NCI-H2081 (cell line): ENCODE measurements around the gene MAPK7.
"Not testable (repeated sequence)": the region's sequence is repeated elsewhere in the genome, so short reads cannot be mapped to it uniquely, and the experiment has no call there.

Experiments used
- DNase-seq, 2 experiments: peaks; one replicate each; lab custom pipeline; 2025; lab: John Stamatoyannopoulos, UW

The MAPK7 gene

GRCh38 chr17:19343256-19343630, 35.1 kb upstream of the MAPK7 start:
- DNase-seq: no peak

GRCh38 chr17:19343671-19344151, 34.6 kb upstream of the MAPK7 start:
- DNase-seq: no peak

DNA sequence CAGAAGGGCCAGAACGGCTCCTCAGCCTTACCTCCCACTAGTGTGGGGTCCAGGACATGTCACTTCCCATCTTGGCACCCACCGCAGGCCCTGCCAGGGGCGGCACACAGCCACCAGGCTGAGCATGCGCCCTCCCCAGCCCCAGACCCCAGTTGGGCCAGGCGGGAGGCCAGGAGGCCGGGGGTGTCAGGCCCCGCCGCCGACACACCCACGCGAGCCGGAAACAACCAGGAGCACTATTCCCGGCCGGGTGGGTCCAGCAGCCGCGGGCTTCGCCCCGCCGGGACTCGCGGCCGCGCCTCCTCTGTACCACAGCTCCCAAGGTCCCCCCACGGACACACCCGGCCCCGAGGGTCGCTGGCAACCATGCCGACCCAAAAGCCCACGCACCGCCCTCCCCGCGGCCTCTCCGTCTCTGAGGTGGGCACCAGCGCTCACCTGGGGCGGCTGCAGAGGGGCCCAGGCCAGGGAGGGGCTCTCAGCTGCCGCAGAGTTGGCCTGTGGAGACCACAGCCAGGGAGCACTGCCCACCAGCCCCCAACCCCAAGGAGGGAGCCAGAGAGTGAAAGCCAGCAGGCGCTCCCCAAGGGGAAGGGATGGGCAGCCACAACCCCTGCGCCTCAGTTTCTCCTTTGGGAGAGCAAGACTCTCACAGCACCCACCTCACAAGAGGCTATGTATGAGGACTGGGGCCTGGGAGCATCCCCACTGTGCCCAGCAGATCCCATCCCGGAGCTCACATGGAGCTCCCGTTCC, 33.8 kb upstream of the MAPK7 start:
- no peak for DNase-seq

DNA sequence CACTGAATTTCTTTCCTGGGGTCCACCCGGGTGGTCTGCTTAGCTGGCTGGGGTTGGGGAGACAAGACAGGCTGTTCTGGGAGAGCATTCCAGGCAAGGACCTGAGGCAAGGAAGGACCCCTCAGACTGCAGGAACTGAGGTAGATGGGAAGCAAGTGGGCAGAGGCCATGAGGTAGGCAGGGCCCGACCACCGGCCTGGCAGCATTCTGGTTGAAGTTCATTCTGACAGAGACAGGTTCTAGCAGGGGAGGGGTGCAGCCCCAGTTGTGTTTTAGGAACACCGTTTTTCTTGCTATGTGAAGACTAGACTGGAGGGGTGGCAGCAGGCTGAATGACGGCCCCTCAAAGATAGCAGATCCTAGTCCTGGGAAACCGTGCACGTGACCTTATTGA, 33.2 kb upstream of the MAPK7 start:
- no peak for DNase-seq

DNA sequence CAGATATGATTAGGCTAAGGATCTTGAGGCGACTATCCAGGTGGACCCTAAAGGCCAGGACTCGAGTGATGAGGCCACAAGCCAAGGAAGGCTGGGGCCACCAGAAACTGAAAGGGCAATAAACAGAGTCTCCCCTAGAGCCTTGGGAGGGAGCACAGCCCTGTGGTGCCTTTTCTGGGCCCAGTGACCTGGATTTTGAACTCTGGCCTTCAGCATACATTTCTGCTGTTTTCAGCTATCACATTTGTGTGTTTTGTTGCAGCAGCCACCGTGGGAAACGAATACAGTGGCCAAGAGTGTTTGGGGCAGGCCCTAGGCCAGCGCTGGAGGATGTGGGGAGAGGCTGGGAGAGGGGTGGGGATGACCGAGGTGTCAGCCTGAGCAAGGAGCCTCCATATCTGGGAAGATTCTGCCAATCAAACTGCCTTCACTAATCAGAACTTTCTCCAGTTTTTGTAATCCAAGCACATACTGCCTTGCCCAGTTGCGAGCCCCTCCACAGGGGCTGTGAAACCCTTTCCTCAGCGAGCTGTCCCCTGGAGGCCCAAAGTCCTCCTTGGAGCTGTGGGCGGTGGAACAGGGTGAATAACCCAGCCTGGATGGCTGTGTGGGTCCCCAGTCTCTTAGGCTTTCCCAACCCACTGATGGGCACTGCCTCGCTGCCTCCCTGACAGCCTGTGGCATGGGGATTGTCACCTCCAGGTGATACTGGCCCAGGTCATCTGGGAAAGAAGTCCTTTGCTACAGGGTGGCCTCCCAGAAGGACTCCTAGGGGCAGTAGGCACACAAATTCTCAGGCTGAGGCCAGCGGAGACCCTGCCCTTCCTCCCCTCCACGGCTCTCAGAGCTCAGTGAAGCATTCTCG, 32.6 kb upstream of the MAPK7 start:
- no peak for DNase-seq

GRCh38 chr17:19346351-19347255, 31.7 kb upstream of the MAPK7 start:
- DNase-seq: no peak

GRCh38 chr17:19347323-19348080, 30.8 kb upstream of the MAPK7 start:
- no peak for DNase-seq

DNA sequence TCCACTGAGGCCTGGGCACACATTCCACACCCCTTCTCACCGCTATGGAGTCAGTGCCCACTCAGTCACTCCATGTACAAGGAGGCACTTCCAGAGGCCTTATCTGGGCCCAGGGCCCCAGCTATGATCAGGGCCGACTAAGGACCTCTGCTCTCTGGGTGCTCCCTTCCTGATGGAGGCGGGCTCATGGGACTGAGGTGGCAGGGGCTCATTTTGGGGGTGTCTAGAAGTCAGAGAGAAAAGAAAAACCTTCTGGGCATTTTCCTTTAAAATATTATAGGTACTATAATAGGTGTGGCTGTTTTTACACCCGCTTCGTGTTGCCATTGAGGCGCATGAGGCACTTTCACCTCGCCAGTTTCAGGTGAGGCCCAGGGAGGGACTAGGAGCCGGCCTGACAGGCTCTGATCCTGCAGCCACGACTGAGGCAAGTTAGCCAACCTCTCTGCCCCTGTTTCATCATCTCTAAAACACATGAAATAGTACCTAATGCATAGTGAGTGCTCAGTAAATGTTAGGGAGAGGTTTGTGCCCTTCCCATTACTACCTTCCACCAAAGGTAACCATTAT, 30.1 kb upstream of the MAPK7 start:
- no peak for DNase-seq

GRCh38 chr17:19348806-19349205, 29.5 kb upstream of the MAPK7 start:
- no peak for DNase-seq

GRCh38 chr17:19353401-19353800, 24.9 kb upstream of the MAPK7 start:
- not testable (repeated sequence) for DNase-seq

DNA sequence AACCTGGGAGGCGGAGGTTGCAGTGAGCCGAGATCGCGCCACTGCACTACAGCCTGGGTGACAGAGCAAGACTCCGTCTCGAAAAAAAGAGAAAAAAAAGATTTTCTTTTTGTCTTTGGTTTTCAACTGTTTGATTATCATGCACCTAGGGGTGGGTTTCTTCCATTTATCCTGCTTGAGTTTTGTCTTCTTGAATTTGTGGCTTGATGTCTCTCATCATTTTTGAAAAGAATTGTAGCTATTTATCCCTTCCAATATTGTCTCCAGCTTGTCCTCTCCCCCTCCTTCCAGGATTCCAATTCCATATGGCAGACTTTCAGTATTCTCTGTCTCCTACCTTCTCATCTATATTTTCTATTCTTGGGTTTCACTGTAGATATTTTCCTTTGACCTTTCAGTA, 23.6 kb upstream of the MAPK7 start:
- no peak for DNase-seq

- no peak for DNase-seq
Measured at GRCh38 chr17:19357351-19357750, 20.9 kb upstream of the MAPK7 start.

GRCh38 chr17:19357761-19358160, 20.5 kb upstream of the MAPK7 start:
- DNase-seq: no peak

- no peak for DNase-seq
Measured at GRCh38 chr17:19359151-19359550, 19.1 kb upstream of the MAPK7 start.

DNA sequence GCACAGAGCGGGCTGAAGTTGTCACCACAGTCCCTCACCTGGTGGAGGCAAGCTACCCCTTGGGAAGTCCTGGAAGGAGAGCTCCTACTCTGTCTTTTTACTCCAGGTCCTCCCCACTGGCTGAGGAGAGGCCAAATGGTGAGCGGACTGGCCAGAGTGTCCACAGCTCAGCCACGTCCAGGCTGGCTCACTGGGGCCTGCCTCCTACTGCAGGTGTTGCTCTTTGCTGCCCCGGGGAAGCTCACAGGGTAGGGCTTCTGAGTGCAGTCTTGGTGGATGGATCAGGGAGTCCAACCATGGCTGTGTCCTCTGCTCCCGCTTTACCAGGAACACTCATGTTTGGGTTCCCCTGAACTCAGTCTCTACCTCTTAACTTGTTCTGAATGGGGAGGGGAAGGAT, 18.4 kb upstream of the MAPK7 start:
- no peak for DNase-seq

DNA sequence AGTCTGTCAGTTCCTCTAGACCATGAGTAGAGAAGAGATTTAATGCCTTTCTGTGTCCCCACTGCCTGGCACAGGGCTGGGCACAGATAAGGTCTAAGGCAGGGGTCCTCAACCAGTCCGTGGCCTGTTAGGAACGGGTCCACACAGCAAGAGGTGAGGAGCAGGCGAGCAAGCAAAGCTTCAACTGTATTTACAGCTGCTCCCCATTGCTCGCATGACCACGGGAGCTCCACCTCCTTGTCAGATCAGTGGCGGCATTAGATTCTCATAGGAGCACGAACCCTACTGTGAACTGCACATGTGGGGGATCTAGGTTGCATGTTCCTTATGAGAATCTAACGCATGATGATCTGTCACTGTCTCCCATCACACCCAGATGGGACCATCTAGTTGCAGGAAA, 17.5 kb upstream of the MAPK7 start:
- no peak for DNase-seq

DNA sequence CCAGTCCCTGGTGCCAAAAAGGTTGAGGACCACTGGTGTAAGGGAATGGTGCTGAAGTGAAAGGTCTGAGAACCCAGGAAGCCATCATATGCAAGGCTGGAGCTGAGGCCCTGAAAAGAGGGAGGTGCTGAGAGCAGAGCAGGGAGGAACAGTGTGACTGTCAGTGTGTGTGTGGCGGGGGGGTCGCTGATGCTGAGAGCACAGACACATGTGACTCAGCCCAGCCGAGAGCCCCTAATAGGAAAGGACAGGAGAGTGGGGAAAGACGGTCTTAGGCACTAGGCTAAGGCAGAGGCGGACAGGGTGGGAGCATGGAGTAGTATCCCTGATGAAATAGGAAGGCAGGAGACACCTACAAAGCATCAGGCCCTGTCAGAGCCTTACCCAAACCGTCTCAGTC, 17.0 kb upstream of the MAPK7 start:
- DNase-seq: no peak

- DNase-seq: no peak
Measured at GRCh38 chr17:19361944-19362276, 16.4 kb upstream of the MAPK7 start.

DNA sequence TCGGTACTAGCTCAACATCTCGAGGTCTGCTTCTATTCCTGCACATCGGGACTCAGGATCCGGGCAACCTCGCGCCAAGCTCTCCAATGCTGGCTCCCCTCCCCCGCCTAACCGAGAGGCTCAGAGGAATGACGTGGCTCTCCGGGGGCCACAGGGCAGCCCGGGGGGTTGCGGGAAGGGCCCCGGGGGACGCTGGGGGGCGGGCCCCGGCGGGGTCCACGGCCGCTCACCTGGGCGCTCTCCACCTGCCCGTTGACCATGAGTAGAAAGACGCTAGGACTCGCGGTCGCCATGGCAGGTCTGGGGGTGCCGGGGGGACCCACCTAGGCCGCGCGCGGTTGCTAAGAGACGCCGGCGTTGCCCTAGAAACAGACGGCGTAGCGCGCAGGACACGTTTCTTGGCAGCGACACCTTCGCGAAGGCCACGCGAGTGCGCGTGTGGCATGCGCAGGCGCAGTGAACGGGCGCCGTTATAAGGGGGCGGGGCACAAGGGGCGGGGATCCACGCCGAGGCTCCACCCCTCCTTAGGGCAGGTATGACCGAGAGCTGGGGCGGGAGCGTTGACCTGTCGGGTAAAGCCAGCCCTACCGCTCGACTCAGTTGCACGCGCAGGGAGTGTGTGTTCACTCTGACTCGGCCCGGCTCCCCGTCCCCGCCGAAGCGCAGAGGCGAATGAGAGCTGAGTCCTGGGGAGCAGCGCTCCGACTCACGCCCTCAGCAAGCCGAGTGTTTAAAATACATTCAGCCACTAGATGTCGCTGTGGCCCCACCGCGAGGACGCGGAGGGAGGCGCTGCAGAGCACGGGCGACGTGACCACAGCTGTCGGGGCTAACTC, 15.8 kb upstream of the MAPK7 start, which contains the start of gene B9D1:
Gene B9D1 (minus strand): TSS at position 447 of the 837 bp plus-strand sequence. CDS start 154 bp downstream, at position 293.
- peak; percentile 78 to 81 for DNase-seq

DNA sequence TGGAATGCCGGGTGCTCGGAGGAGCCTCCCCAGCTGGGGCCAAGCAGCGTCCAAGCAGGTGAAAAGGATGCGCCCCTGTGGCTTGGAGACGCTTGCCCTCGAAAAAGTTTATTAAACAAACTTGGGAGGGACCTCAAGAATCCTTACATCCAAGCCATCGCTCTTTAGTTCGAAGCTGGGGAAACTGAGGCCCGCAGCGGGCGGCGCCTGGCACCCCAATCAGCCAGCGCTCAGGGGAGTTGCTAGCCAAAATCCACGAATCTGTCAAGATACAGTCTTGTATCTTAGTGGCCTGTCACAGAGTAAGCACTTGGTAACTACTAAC, 15.2 kb upstream of the MAPK7 start:
- no peak for DNase-seq
